ENCODE measurements around the gene BICDL2.

The BICDL2 gene

GRCh38 chr16:3027489-3027795, 9.3 kb downstream of the BICDL2 start:
- Mint-ChIP-seq H3K4me1 (peaks cover 20% of the 10 kb centered on the region), H3K9me3 (no peaks in the 10 kb centered on the region), H3K36me3 (ENCODE audit: low read depth) (peaks cover 12% of the 10 kb centered on the region), H3K27ac (no peak overlapping the region), H3K4me3 (peak overlapping the region in 1 of 3 experiments; percentile 23), H3K27me3 (ENCODE audit: low read depth) (peaks cover 25% of the 10 kb centered on the region)
- TF ChIP-seq CTCF (IDR thresholded peaks at IDR 0.05; ENCODE audit: unreplicated experiment in 3 of 3): no peak

- Mint-ChIP-seq H3K36me3 (ENCODE audit: low read depth) (peaks cover 12% of the 10 kb centered on the region), H3K4me1 (peaks cover 26% of the 10 kb centered on the region), H3K27ac (no peak overlapping the region), H3K9me3 (no peaks in the 10 kb centered on the region), H3K4me3 (peak overlapping the region in 2 of 3 experiments; percentile 71 to 73), H3K27me3 (ENCODE audit: low read depth) (peaks cover 19% of the 10 kb centered on the region)
- no peak for TF ChIP-seq CTCF (IDR thresholded peaks at IDR 0.05; ENCODE audit: unreplicated experiment in 3 of 3)
Measured at GRCh38 chr16:3026609-3027488, 9.9 kb downstream of the BICDL2 start.

DNA sequence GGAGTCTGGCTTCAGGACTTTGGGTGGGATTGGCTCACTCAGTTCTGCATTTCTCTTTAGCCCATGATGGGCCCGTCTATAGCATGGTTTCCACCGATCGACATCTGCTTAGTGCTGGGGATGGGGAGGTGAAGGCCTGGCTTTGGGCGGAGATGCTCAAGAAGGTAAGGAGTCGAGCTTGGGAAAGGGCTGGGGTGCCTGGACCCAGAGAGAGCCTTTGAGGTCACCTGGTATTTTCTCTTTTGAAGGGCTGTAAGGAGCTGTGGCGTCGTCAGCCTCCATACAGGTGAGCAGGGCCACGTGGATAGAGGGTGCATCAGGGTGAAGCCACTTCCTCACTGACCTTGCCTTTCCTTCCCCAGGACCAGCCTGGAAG, 10.8 kb downstream of the BICDL2 start:
- Mint-ChIP-seq H3K27ac (no peak overlapping the region), H3K27me3 (ENCODE audit: low read depth) (peaks cover 18% of the 10 kb centered on the region), H3K4me3 (peak overlapping the region; percentile 40 to 73 (median 65)), H3K9me3 (no peaks in the 10 kb centered on the region), H3K4me1 (peaks cover 33% of the 10 kb centered on the region), H3K36me3 (ENCODE audit: low read depth) (peaks cover 12% of the 10 kb centered on the region)
- no peak for TF ChIP-seq CTCF (IDR thresholded peaks at IDR 0.05; ENCODE audit: unreplicated experiment in 3 of 3)

DNA sequence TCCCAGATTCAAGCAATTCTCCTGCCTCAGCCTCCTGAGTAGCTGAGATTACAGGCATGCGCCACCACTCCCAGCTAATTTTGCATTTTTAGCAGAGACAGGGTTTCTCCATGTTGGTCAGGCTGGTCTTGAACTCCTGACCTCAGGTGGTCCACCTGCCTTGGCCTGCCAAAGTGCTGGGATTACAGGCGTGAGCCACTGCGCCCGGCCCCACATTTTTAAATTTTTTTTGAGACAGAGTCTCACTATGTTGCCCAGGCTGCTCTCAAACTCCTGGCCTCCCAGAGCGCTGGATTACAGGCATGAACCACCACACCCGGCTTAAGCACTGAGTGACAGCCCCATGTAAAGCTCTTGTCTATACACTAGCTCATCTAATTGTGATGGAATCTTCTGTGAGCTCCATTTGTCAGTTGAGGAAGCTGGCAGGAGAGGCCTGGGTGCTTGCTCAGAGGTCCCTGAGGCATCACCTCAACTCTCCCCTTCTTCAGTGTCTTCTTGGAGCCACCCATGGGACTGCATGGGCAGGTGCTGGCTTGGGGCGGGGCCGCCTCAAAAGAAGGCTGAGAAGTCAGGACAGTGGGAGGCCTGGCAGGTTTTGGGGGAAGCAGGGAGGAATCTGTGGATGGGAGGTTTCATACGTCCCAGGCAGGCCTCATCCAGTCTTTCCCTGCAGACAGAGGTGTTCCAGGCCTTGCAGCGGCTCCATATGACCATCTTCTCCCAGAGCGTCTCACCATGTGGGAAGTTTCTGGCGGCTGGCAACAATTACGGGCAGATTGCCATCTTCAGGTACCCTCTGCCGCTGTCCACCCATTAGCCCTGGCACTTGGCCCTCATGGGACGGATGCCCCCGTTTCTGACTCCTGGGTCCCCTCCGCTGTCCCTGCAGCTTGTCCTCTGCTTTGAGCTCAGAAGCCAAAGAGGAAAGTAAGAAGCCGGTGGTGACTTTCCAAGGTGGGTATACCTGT, 11.4 kb downstream of the BICDL2 start:
- H3K9me3 Mint-ChIP-seq: no peaks in the 10 kb centered on the region
- peaks cover 12% of the 10 kb centered on the region for H3K36me3 Mint-ChIP-seq (ENCODE audit: low read depth)
- H3K4me3 Mint-ChIP-seq: peak overlapping the region; percentile 60 to 73 (median 65)
- peaks cover 33% of the 10 kb centered on the region for H3K4me1 Mint-ChIP-seq
- TF ChIP-seq CTCF (IDR thresholded peaks at IDR 0.05; ENCODE audit: unreplicated experiment in 3 of 3): no peak
- H3K27ac Mint-ChIP-seq: no peak overlapping the region
- peaks cover 16% of the 10 kb centered on the region for H3K27me3 Mint-ChIP-seq (ENCODE audit: low read depth)

DNA sequence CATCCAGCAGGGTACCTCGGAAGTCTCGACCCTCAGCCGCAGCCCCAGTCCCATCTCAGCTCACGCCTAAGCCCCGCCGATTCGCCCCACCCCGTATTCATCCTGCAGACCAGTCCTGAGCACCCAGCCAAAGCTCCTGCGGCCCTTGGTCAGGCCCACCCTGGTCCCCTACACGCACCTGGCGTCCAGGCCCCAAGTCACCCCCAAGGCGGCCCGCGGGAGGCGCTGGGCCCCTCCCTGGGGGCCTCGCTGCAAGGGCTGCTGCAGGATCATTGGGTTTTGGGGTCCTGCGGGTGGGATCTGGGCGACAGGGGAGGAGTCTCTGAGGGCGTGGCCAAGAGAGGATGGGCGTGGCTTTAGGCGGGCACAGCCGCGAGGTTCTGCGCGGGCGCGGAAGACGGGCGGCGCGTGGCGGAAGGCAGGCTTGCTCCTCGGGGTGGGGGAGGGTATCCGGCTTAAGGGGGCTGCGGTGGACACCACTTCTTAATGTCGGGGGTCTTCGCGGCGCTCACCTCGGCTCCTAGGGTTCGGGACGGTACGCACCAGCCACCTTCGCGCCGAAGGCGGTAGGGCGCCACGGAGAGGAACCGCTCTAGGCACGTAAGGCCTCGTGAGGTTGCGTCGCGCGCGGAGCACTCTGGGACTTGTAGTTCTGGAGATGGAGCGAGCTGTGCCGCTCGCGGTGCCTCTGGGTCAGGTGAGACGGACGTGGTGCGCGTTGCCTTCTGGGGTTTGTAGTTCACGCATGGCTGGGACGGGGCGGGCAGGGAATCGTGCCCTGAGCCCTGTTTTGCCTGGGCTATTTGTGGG, 12.9 kb downstream of the BICDL2 start, which contains the start of the genes HCFC1R1 and THOC6:
Gene HCFC1R1, minus strand, starts transcription at position 274 of the 810 bp plus-strand sequence. Its CDS starts 1 bp downstream, at position 273.
Gene THOC6, plus strand, starts transcription at position 367 of the 810 bp plus-strand sequence. Its CDS starts 292 bp downstream, at position 659.
- no peak for TF ChIP-seq CTCF (IDR thresholded peaks at IDR 0.05; ENCODE audit: unreplicated experiment in 3 of 3)
- Mint-ChIP-seq H3K36me3 (ENCODE audit: low read depth) (peaks cover 12% of the 10 kb centered on the region), H3K27me3 (ENCODE audit: low read depth) (peaks cover 17% of the 10 kb centered on the region), H3K4me3 (peak within 1 kb of the TSS; percentile 90 to 92 (median 92)), H3K27ac (peak within 1 kb of the TSS; percentile 85 to 96 (median 94)), H3K9me3 (no peaks in the 10 kb centered on the region), H3K4me1 (peaks cover 33% of the 10 kb centered on the region)
